C4-2B (cell line): ENCODE measurements around the gene DSCAML1.

ENCODE experiments used
- ZFX ChIP-seq: fragments of 450-650 bp; IDR thresholded peaks from 2 replicates; pipeline ENCODE4 v1.6.1; 2017
- TF ChIP-seq, protein P1 (sequence below): fragments of 450-650 bp; conservative IDR thresholded peaks from 2 replicates; pipeline ENCODE4 v1.5.1; 2017; ENCODE audit warnings: mild to moderate bottlenecking

GRCh38 chr11:117641008-117641915, 155.8 kb downstream of the DSCAML1 start:
- TF ChIP-seq, protein P1, sequence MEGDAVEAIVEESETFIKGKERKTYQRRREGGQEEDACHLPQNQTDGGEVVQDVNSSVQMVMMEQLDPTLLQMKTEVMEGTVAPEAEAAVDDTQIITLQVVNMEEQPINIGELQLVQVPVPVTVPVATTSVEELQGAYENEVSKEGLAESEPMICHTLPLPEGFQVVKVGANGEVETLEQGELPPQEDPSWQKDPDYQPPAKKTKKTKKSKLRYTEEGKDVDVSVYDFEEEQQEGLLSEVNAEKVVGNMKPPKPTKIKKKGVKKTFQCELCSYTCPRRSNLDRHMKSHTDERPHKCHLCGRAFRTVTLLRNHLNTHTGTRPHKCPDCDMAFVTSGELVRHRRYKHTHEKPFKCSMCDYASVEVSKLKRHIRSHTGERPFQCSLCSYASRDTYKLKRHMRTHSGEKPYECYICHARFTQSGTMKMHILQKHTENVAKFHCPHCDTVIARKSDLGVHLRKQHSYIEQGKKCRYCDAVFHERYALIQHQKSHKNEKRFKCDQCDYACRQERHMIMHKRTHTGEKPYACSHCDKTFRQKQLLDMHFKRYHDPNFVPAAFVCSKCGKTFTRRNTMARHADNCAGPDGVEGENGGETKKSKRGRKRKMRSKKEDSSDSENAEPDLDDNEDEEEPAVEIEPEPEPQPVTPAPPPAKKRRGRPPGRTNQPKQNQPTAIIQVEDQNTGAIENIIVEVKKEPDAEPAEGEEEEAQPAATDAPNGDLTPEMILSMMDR: no peak
- TF ChIP-seq ZFX: no peak
